Measurements from ENCODE around the gene LRRC28. TPM values are rescaled to one million over a fixed set of nuclear protein-coding genes. Genes with fewer than 3 reads are reported as not detected.
A peak's percentile ranks its signal among the peaks of the same experiment; 100 is the strongest.

Gene LRRC28
- total RNA-seq, result 10 to 100 TPM; 16.6 to 39.7 (median 19.6) TPM
- polyA plus RNA-seq, result 10 to 100 TPM; 11.3 to 33.8 TPM
- long read RNA-seq, donor 1, full-length matches to known transcripts, result 18 of 44 reads
- long read RNA-seq, donor 1, partial matches to known transcripts, result 1 of 44 reads
- long read RNA-seq, donor 1, other reads (novel, unspliced or antisense), result 25 of 44 reads
- long read RNA-seq, donor 2, full-length matches to known transcripts, result 3 of 3 reads
- long read RNA-seq, donor 2, partial matches to known transcripts, result 0 of 3 reads
- long read RNA-seq, donor 2, other reads (novel, unspliced or antisense), result 0 of 3 reads
- long read RNA-seq, donor 3, full-length matches to known transcripts, result 5 of 8 reads
- long read RNA-seq, donor 3, partial matches to known transcripts, result 0 of 8 reads
- long read RNA-seq, donor 3, other reads (novel, unspliced or antisense), result 3 of 8 reads

- peak within 1 kb of the TSS; percentile 75 to 81 for H3K27ac ChIP-seq
- peak within 1 kb of the TSS; percentile 71 for H3K4me3 ChIP-seq
- intact Hi-C loops (cut with DNase I), result no loop called here
- peak; percentile 98 for TF ChIP-seq POLR2A (IDR thresholded peaks at IDR 0.05)
- TF ChIP-seq EP300 (IDR thresholded peaks at IDR 0.05), result no peak
- no peaks in the 10 kb centered on the region for H3K27me3 ChIP-seq
- WGBS, 3 donors, result 0% methylated on average over 56 to 90 of the region's 90 CpGs
- no peaks in the 10 kb centered on the region for H3K9me3 ChIP-seq
- H3K36me3 ChIP-seq, result no peaks in the 10 kb centered on the region
- peaks cover 5% of the 10 kb centered on the region for H3K4me1 ChIP-seq (ENCODE audit: insufficient read depth)
- DNase-seq, result peak; percentile 99
These were observed at the start of gene LRRC28 for GRCh38 chr15:99250857-99251841. LRRC28 (plus strand) TSS chr15:99251481; CDS start chr15:99255958, 4,477 bp downstream.

GRCh38 chr15:99202176-99202552, 49.1 kb upstream of the LRRC28 start:
- no peaks in the 10 kb centered on the region for H3K36me3 ChIP-seq
- no peaks in the 10 kb centered on the region for H3K4me1 ChIP-seq (ENCODE audit: insufficient read depth)
- intact Hi-C loops (cut with DNase I), result loop anchor here in 1 of 4 donors (10.0 kb wide), 1 partner anchor 97 kb away; the partner anchor contains the start of gene SYNM
- TF ChIP-seq CTCF (IDR thresholded peaks at IDR 0.05), result no peak
- TF ChIP-seq EP300 (IDR thresholded peaks at IDR 0.05), result no peak
- TF ChIP-seq POLR2A (IDR thresholded peaks at IDR 0.05), result no peak
- no peak overlapping the region for H3K27ac ChIP-seq
- H3K4me3 ChIP-seq, result no peak overlapping the region
- no peaks in the 10 kb centered on the region for H3K27me3 ChIP-seq
- WGBS, 3 donors, result 44 to 92% (median 60%) methylated on average over 2 of the region's 2 CpGs
- H3K9me3 ChIP-seq, result no peaks in the 10 kb centered on the region
- no peak for DNase-seq

- 89 to 95% (median 92%) methylated on average over 3 of the region's 3 CpGs for WGBS, 3 donors
- intact Hi-C loops (cut with DNase I), result loop anchor here in 1 of 4 donors (10.0 kb wide), 1 partner anchor 103 kb away; the partner anchor contains the start of gene SYNM
These were observed 43.6 kb upstream of the LRRC28 start for GRCh38 chr15:99207672-99208071.

GRCh38 chr15:99209326-99209725, 42.0 kb upstream of the LRRC28 start:
- Histone ChIP-seq H3K4me3 (no peak overlapping the region), H3K36me3 (no peaks in the 10 kb centered on the region), H3K4me1 (ENCODE audit: insufficient read depth) (no peaks in the 10 kb centered on the region), H3K27me3 (no peaks in the 10 kb centered on the region), H3K27ac (no peak overlapping the region), H3K9me3 (no peaks in the 10 kb centered on the region)
- 81 to 91% (median 86%) methylated on average over 2 of the region's 2 CpGs for WGBS, 3 donors
- TF ChIP-seq EP300 (IDR thresholded peaks at IDR 0.05), result no peak
- no peak for TF ChIP-seq CTCF (IDR thresholded peaks at IDR 0.05)
- TF ChIP-seq POLR2A (IDR thresholded peaks at IDR 0.05), result no peak
- DNase-seq, result no peak
- intact Hi-C loops (cut with DNase I), result loop anchor here in 1 of 4 donors (10.0 kb wide), 1 partner anchor 105 kb away; the partner anchor contains the start of gene SYNM

More at GRCh38 chr15:99207672-99208071, 43.6 kb upstream of the LRRC28 start:
- no peak for DNase-seq
- no peaks in the 10 kb centered on the region for H3K9me3 ChIP-seq
- H3K27ac ChIP-seq, result no peak overlapping the region
- TF ChIP-seq CTCF (IDR thresholded peaks at IDR 0.05) (no peak), POLR2A (IDR thresholded peaks at IDR 0.05) (no peak), EP300 (IDR thresholded peaks at IDR 0.05) (no peak)
- no peaks in the 10 kb centered on the region for H3K27me3 ChIP-seq
- H3K4me3 ChIP-seq, result no peak overlapping the region
- no peaks in the 10 kb centered on the region for H3K36me3 ChIP-seq
- no peaks in the 10 kb centered on the region for H3K4me1 ChIP-seq (ENCODE audit: insufficient read depth)

Data from ovary (tissue), 10 donors.